IMR-90 (cell line): ENCODE measurements around the gene PSMB11. TPM values are rescaled to one million over a fixed set of nuclear protein-coding genes. Genes with fewer than 3 reads are reported as not detected.
A peak's percentile ranks its signal among the peaks of the same experiment; 100 is the strongest.

Source experiments
- ATAC-seq: fragments of 200-7000 bp; cut with Tn5 transposase; 2 replicates; pipeline ENCODE4 v1.9.1; 2020; ENCODE audit warnings: low read depth, mild to moderate bottlenecking, moderate library complexity
- BruUV-seq: library from RNA; stranded (reverse); fragments of 400-500 nt; replicated peaks from 2 replicates; lab custom pipeline; 2021; lab: Mats Ljungman, UMichigan
- CTCF ChIA-PET: fragments of 300-600 bp; formaldehyde crosslinking; extraction: SDS; loops from one replicate; lab custom pipeline; 2021; ENCODE audit warnings: antibody characterized with exemption; lab: Yijun Ruan, JAX
- POLR2A ChIA-PET: fragments of 300-600 bp; sonication (Branson Sonifier 250); formaldehyde crosslinking; loops from one replicate; lab custom pipeline; 2022; ENCODE audit warnings: antibody characterized with exemption; ENCODE audit not compliant: unreplicated experiment; lab: Charles Lee
- DNase-seq: peaks from one replicate; pipeline ENCODE4 v3.0.0; 2013
- H2AFZ ChIP-seq: replicated peaks from 2 replicates; pipeline ENCODE3; 2013; ENCODE audit warnings: low read length, mild to moderate bottlenecking; ENCODE audit not compliant: poor library complexity
- H2AK5ac ChIP-seq: 2 replicates; pipeline ENCODE4 v1.6.1; 2013; ENCODE audit warnings: low read depth, low read length, inconsistent platforms
- H2AK9ac ChIP-seq: replicated peaks from 2 replicates; pipeline ENCODE3; 2013; ENCODE audit warnings: mild to moderate bottlenecking, low read depth, low read length, moderate library complexity; ENCODE audit not compliant: poor library complexity
- H2BK120ac ChIP-seq: 2 replicates; pipeline ENCODE4 v1.6.1; 2013; ENCODE audit warnings: low read depth, low read length, inconsistent platforms
- H2BK15ac ChIP-seq: 3 replicates; pipeline ENCODE4 v1.6.1; 2013; ENCODE audit warnings: low read depth, low read length, inconsistent platforms
- H2BK20ac ChIP-seq: 2 replicates; pipeline ENCODE4 v1.6.1; 2013; ENCODE audit warnings: low read depth, mild to moderate bottlenecking, inconsistent platforms, low read length, moderate library complexity
- H2BK5ac ChIP-seq: 2 replicates; pipeline ENCODE4 v1.6.1; 2013; ENCODE audit warnings: mild to moderate bottlenecking, low read depth, low read length, inconsistent platforms; ENCODE audit not compliant: poor library complexity, severe bottlenecking
- H3K14ac ChIP-seq: replicated peaks from 2 replicates; pipeline ENCODE4 v1.6.1; 2013; ENCODE audit warnings: low read depth, low read length, inconsistent platforms
- H3K18ac ChIP-seq: 2 replicates; pipeline ENCODE4 v1.6.1; 2013; ENCODE audit warnings: low read depth, low read length, control low read depth
- H3K23ac ChIP-seq: 2 replicates; pipeline ENCODE4 v1.6.1; 2013; ENCODE audit warnings: low read depth, low read length, inconsistent platforms
- H3K27ac ChIP-seq: 2 replicates; pipeline ENCODE4 v1.5.1; 2013; ENCODE audit warnings: mild to moderate bottlenecking, control low read depth, low read length; ENCODE audit not compliant: insufficient read depth
- H3K27me3 ChIP-seq: 2 replicates; pipeline ENCODE4 v1.6.1; 2013; ENCODE audit warnings: low read length; ENCODE audit not compliant: control insufficient read depth, insufficient read depth
- H3K36me3 ChIP-seq: 2 replicates; pipeline ENCODE4 v1.6.1; 2013; ENCODE audit warnings: low read length, mixed read lengths; ENCODE audit not compliant: control insufficient read depth, insufficient read depth
- H3K4ac ChIP-seq: 2 replicates; pipeline ENCODE4 v1.6.1; 2013; ENCODE audit warnings: low read depth, low read length, inconsistent platforms
- H3K4me1 ChIP-seq: 2 replicates; pipeline ENCODE4 v1.6.1; 2013; ENCODE audit warnings: low read length, mixed read lengths; ENCODE audit not compliant: control insufficient read depth, insufficient read depth
- H3K4me2 ChIP-seq: 2 replicates; pipeline ENCODE4 v1.6.1; 2013; ENCODE audit warnings: low read depth, mild to moderate bottlenecking, control low read depth, low read length, moderate library complexity
- H3K4me3 ChIP-seq: 2 replicates; pipeline ENCODE4 v1.5.1; 2013; ENCODE audit warnings: low read depth, mild to moderate bottlenecking, control low read depth, low read length, moderate library complexity; ENCODE audit not compliant: insufficient read depth
- H3K56ac ChIP-seq: 2 replicates; pipeline ENCODE4 v1.6.1; 2013; ENCODE audit warnings: low read length, inconsistent platforms; ENCODE audit not compliant: insufficient read depth; ENCODE audit errors: extremely low read depth
- H3K79me1 ChIP-seq, 2 experiments: 2 replicates each; pipeline ENCODE4 v1.6.1; 2013; ENCODE audit warnings: low read length in 2 of 2, inconsistent platforms in 1 of 2, low read depth in 1 of 2
- H3K9ac ChIP-seq: 2 replicates; pipeline ENCODE4 v1.6.1; 2013; ENCODE audit warnings: low read depth, low read length, control low read depth
- H3K9me1 ChIP-seq: 2 replicates; pipeline ENCODE4 v1.6.1; 2013; ENCODE audit warnings: low read length, inconsistent platforms; ENCODE audit not compliant: insufficient read depth
- H3K9me3 ChIP-seq: 2 replicates; pipeline ENCODE4 v1.6.1; 2013; ENCODE audit warnings: low read length; ENCODE audit not compliant: control insufficient read depth, insufficient read depth
- H4K20me1 ChIP-seq: 2 replicates; pipeline ENCODE4 v1.6.1; 2013; ENCODE audit warnings: low read length, inconsistent platforms; ENCODE audit not compliant: insufficient read depth
- H4K5ac ChIP-seq: 2 replicates; pipeline ENCODE4 v1.6.1; 2013; ENCODE audit warnings: mild to moderate bottlenecking, low read depth, low read length, control low read depth
- H4K8ac ChIP-seq, 2 experiments: 2 replicates each; pipeline ENCODE4 v1.6.1; 2013; ENCODE audit warnings: low read depth in 2 of 2, low read length in 2 of 2, control low read depth in 1 of 2, inconsistent platforms in 1 of 2
- H4K91ac ChIP-seq: 2 replicates; pipeline ENCODE4 v1.6.1; 2013; ENCODE audit warnings: low read depth, low read length, inconsistent platforms; ENCODE audit not compliant: insufficient read depth
- CHD1 ChIP-seq: IDR thresholded peaks from 2 replicates; pipeline ENCODE4 v1.6.1; 2012; ENCODE audit warnings: low read depth, low read length, improper control_type of control experiment
- NFE2L2 ChIP-seq: fragments of 150-350 bp; IDR thresholded peaks from 2 replicates; pipeline ENCODE4 v1.6.1; 2016; ENCODE audit warnings: low read depth, mild to moderate bottlenecking, low read length
- POLR2A ChIP-seq: IDR thresholded peaks from 2 replicates; pipeline ENCODE4 v1.6.1; 2012; ENCODE audit warnings: mild to moderate bottlenecking, low read depth, low read length
- SMC3 ChIP-seq: fragments of 150-350 bp; IDR thresholded peaks from 2 replicates; pipeline ENCODE4 v1.6.1; 2016; ENCODE audit warnings: low read depth, mild to moderate bottlenecking, antibody characterized with exemption, low read length, moderate library complexity
- WGBS, 2 experiments: methylation state at CpG; one replicate each; pipeline versions ENCODE4 v1.1.5 to v1.1.7; 2013; ENCODE audit warnings: missing lambda C conversion rate in 2 of 2; ENCODE audit not compliant: insufficient read length in 1 of 2; ENCODE audit errors: extremely low coverage in 2 of 2; 5-methylcytosine and 5-hydroxymethylcytosine counted together
- dilution Hi-C: fragments of 300-500 bp; cut with HindIII; formaldehyde crosslinking; loops from one replicate; pipeline ENCODE4 v1.14.3; 2018; ENCODE audit warnings: low sequenced_read_pairs; ENCODE audit not compliant: unreplicated experiment
- in situ Hi-C: fragments of 300-500 bp; cut with MboI; formaldehyde crosslinking; loops from 3 replicates; pipeline ENCODE4 v1.14.3; 2019; ENCODE audit warnings: low sequenced_read_pairs, inconsistent platforms, mixed read lengths
- intact Hi-C: fragments of 100-400 bp; cut with micrococcal nuclease; formaldehyde crosslinking; loops from 2 replicates; pipeline ENCODE4 v1.10.0; 2022
- polyA plus RNA-seq, 3 experiments: library from polyadenylated mRNA; depleted of rRNA; stranded (reverse); fragments of >200 nt; gene quantifications; 2 replicates each; pipeline ENCODE4 v1.2.3, GENCODE V29; 2012; ENCODE audit warnings: low replicate concordance in 1 of 3
- total RNA-seq: library from RNA; depleted of rRNA; stranded (reverse); fragments of >200 nt; gene quantifications from 2 replicates; pipeline ENCODE4 v1.2.3, GENCODE V29; 2012
- TF ChIP-seq, protein P1 (sequence below): fragments of 150-350 bp; IDR thresholded peaks from 2 replicates; pipeline ENCODE4 v1.6.1; 2017; ENCODE audit warnings: mild to moderate bottlenecking, antibody characterized with exemption, low read length, low read depth
- TF ChIP-seq, protein P2 (sequence below): fragments of 150-350 bp; IDR thresholded peaks from 2 replicates; pipeline ENCODE4 v1.6.1; 2016; ENCODE audit warnings: low read depth, mild to moderate bottlenecking, low read length, moderate library complexity, borderline replicate concordance
- TF ChIP-seq, protein P3 (sequence below): conservative IDR thresholded peaks from 2 replicates; pipeline ENCODE4 v1.5.1; 2012; ENCODE audit warnings: mild to moderate bottlenecking, low read depth, low read length, improper control_type of control experiment

The PSMB11 gene
- total and polyA plus RNA-seq, 2 of the 4 experiments (the other 2 are of a cell fraction): not detected

DNA sequence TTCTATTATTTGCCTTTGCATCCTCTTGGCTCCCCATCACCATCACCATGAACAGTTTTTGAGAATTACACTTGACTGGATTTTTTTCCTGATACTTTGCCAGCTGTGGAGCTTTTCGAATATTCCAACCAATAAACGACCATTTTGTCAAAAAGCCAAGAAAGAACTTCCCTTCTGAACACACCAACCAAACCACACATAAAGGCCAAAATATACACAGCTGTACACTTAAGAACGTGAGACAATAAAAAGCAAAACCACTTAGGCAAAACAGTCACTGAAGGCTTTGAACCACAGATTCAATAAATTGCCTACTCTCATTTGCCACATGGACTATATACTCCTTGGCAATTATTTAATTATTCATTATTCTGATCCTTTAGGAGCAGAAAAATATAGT is 33.2 kb upstream of the PSMB11 start:
- Histone ChIP-seq H4K20me1 (no peaks in the 10 kb centered on the region), H4K5ac (peak overlapping the region; percentile 23; the same call in 1 of the 2 replicates), H2AK5ac (no peak overlapping the region), H3K36me3 (no peaks in the 10 kb centered on the region), H3K4me1 (peaks cover 2% of the 10 kb centered on the region; the same call in 1 of the 2 replicates), H3K4ac (no peak overlapping the region), H3K23ac (no peak overlapping the region), H2AK9ac (no peak overlapping the region), H3K4me3 (no peak overlapping the region), H3K56ac (no peak overlapping the region), H3K9me1 (peaks cover 3% of the 10 kb centered on the region; the same call in 1 of the 2 replicates), H3K9me3 (no peaks in the 10 kb centered on the region), H3K79me1 (peaks cover 0 to 12% of the 10 kb centered on the region in 2 experiments; a peak in 3 of 4 replicates), H2BK20ac (no peak overlapping the region), H2BK120ac (no peak overlapping the region), H3K27me3 (no peaks in the 10 kb centered on the region), H3K14ac (0 out of 2 replicates have a peak overlapping the region, but pooled peaks have one; percentile 7), H3K18ac (no peak overlapping the region), H2AFZ (no peak overlapping the region), H4K8ac (peak overlapping the region in 1 of 2 experiments; percentile 11; a peak in 1 of 4 replicates), H3K27ac (no peak overlapping the region), H2BK15ac (no peak overlapping the region), H3K9ac (no peak overlapping the region), H4K91ac (no peak overlapping the region), H3K4me2 (no peak overlapping the region; the same call in 1 of the 2 replicates), H2BK5ac (no peak overlapping the region)
- in situ Hi-C loops (no loop called here), dilution Hi-C loops (no loop called here), intact Hi-C loops (no loop called here)
- no peak for DNase-seq
- ChIA-PET CTCF (interaction anchor here (0.6 to 3.2 kb wide), 6 partner anchors 12 to 100 kb away, joined by 3 to 14 read pairs (median 4); no protein-coding TSS in a partner anchor), POLR2A (no interaction called here)
- BruUV-seq: no TSS peak
- ATAC-seq: no peak
- 14% methylated on average over 2 of the region's 3 CpGs; no CpG with 5 or more reads in 1 of the 2 experiments for WGBS, 2 experiments
- TF ChIP-seq, protein P1, sequence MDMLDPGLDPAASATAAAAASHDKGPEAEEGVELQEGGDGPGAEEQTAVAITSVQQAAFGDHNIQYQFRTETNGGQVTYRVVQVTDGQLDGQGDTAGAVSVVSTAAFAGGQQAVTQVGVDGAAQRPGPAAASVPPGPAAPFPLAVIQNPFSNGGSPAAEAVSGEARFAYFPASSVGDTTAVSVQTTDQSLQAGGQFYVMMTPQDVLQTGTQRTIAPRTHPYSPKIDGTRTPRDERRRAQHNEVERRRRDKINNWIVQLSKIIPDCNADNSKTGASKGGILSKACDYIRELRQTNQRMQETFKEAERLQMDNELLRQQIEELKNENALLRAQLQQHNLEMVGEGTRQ: no peak
- TF ChIP-seq POLR2A: no peak
- TF ChIP-seq, protein P2, sequence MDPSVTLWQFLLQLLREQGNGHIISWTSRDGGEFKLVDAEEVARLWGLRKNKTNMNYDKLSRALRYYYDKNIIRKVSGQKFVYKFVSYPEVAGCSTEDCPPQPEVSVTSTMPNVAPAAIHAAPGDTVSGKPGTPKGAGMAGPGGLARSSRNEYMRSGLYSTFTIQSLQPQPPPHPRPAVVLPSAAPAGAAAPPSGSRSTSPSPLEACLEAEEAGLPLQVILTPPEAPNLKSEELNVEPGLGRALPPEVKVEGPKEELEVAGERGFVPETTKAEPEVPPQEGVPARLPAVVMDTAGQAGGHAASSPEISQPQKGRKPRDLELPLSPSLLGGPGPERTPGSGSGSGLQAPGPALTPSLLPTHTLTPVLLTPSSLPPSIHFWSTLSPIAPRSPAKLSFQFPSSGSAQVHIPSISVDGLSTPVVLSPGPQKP: no peak
- TF ChIP-seq CHD1: no peak
- TF ChIP-seq, protein P3, sequence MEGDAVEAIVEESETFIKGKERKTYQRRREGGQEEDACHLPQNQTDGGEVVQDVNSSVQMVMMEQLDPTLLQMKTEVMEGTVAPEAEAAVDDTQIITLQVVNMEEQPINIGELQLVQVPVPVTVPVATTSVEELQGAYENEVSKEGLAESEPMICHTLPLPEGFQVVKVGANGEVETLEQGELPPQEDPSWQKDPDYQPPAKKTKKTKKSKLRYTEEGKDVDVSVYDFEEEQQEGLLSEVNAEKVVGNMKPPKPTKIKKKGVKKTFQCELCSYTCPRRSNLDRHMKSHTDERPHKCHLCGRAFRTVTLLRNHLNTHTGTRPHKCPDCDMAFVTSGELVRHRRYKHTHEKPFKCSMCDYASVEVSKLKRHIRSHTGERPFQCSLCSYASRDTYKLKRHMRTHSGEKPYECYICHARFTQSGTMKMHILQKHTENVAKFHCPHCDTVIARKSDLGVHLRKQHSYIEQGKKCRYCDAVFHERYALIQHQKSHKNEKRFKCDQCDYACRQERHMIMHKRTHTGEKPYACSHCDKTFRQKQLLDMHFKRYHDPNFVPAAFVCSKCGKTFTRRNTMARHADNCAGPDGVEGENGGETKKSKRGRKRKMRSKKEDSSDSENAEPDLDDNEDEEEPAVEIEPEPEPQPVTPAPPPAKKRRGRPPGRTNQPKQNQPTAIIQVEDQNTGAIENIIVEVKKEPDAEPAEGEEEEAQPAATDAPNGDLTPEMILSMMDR: no peak
- no peak for TF ChIP-seq NFE2L2
- no peak for TF ChIP-seq SMC3
